Calu3 (cell line): ENCODE data around the gene THAP4. TPM values are rescaled to one million over a fixed set of nuclear protein-coding genes. Genes with fewer than 3 reads are reported as not detected.

Source experiments
- BruUV-seq: library from RNA; stranded (reverse); fragments of 400-500 nt; replicated peaks from 2 replicates; lab custom pipeline; 2021; lab: Mats Ljungman, UMichigan
- CTCF ChIA-PET: fragments of 300-600 bp; sonication (Branson Sonifier 250); formaldehyde crosslinking; loops from one replicate; lab custom pipeline; 2022; ENCODE audit warnings: antibody characterized with exemption; lab: Charles Lee
- DNase-seq: peaks from one replicate; pipeline ENCODE4 v3.0.0; 2022
- H3K27ac Mint-ChIP-seq: one replicate; pipeline ENCODE4 v1.8.0; 2022; ENCODE audit warnings: mixed read lengths; ENCODE audit not compliant: unreplicated experiment
- H3K27me3 Mint-ChIP-seq: one replicate; pipeline ENCODE4 v1.8.0; 2022; ENCODE audit warnings: mixed read lengths; ENCODE audit not compliant: unreplicated experiment
- H3K36me3 Mint-ChIP-seq: one replicate; pipeline ENCODE4 v1.8.0; 2022; ENCODE audit warnings: mild to moderate bottlenecking, moderate library complexity, mixed read lengths; ENCODE audit not compliant: insufficient read depth, unreplicated experiment
- H3K4me1 Mint-ChIP-seq: one replicate; pipeline ENCODE4 v1.8.0; 2022; ENCODE audit warnings: mild to moderate bottlenecking, low read depth, mixed read lengths; ENCODE audit not compliant: unreplicated experiment
- H3K4me3 Mint-ChIP-seq: one replicate; pipeline ENCODE4 v1.8.0; 2022; ENCODE audit warnings: mild to moderate bottlenecking, low read depth, moderate library complexity, mixed read lengths; ENCODE audit not compliant: unreplicated experiment
- H3K9me3 Mint-ChIP-seq: one replicate; pipeline ENCODE4 v1.8.0; 2022; ENCODE audit warnings: low read depth, mixed read lengths; ENCODE audit not compliant: unreplicated experiment
- intact Hi-C: fragments of 100-400 bp; cut with micrococcal nuclease; formaldehyde crosslinking; loops from one replicate; pipeline ENCODE4 v1.10.0; 2022; ENCODE audit not compliant: unreplicated experiment
- total RNA-seq: library from RNA; stranded (reverse); gene quantifications from 2 replicates; pipeline ENCODE4 v1.2.3, GENCODE V29; 2022
- TF ChIP-seq, protein P1 (sequence below): fragments of 200-600 bp; IDR thresholded peaks from one replicate; pipeline ENCODE4 v1.8.0; 2022; ENCODE audit warnings: antibody characterized with exemption; ENCODE audit not compliant: unreplicated experiment

THAP4 gene
- total RNA-seq, 1 experiment from 2014 or later = 57.5 TPM

GRCh38 chr2:241563571-241563980 lies 73.4 kb downstream of the THAP4 start:
- Mint-ChIP-seq H3K27me3 (no peaks in the 10 kb centered on the region), H3K4me3 (no peak overlapping the region), H3K27ac (no peak overlapping the region), H3K36me3 (peaks cover 69% of the 10 kb centered on the region), H3K9me3 (no peaks in the 10 kb centered on the region), H3K4me1 (peaks cover 19% of the 10 kb centered on the region)
- CTCF ChIA-PET = interaction anchor here (1.4 kb wide), 1 partner anchor 28 kb away, joined by 5 read pairs; no protein-coding TSS in a partner anchor
- DNase-seq = no peak
- intact Hi-C loops = no loop called here
- no TSS peak for BruUV-seq
- TF ChIP-seq, protein P1, sequence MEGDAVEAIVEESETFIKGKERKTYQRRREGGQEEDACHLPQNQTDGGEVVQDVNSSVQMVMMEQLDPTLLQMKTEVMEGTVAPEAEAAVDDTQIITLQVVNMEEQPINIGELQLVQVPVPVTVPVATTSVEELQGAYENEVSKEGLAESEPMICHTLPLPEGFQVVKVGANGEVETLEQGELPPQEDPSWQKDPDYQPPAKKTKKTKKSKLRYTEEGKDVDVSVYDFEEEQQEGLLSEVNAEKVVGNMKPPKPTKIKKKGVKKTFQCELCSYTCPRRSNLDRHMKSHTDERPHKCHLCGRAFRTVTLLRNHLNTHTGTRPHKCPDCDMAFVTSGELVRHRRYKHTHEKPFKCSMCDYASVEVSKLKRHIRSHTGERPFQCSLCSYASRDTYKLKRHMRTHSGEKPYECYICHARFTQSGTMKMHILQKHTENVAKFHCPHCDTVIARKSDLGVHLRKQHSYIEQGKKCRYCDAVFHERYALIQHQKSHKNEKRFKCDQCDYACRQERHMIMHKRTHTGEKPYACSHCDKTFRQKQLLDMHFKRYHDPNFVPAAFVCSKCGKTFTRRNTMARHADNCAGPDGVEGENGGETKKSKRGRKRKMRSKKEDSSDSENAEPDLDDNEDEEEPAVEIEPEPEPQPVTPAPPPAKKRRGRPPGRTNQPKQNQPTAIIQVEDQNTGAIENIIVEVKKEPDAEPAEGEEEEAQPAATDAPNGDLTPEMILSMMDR = no peak

DNA sequence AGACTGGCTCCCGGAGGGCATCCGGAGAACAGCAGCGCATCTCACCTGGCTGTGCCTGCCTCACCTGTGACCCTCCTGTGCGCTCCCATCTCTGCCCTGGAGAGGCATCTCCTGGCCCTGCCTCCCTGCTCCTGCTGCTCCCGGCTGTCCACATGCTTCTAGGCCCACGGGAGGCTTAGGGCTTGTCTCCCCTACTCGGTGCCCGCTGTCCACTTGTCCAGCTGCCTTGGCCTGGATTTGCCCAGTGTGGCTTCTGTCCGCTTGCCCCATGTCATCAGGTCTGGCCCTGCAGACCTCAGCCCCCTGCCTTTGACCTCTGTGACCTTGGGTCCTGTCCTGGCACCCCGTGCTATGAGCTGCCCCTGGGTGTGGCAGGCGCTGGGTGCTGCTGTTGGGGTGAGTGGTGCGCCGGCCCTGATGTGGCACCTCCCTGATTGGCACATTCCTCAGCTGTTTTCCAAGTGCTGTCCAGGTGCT lies 73.9 kb downstream of the THAP4 start:
- BruUV-seq = no TSS peak
- no peak overlapping the region for H3K27ac Mint-ChIP-seq
- peaks cover 69% of the 10 kb centered on the region for H3K36me3 Mint-ChIP-seq
- no peak for DNase-seq
- H3K9me3 Mint-ChIP-seq = no peaks in the 10 kb centered on the region
- CTCF ChIA-PET = interaction anchor here (1.4 kb wide), 1 partner anchor 28 kb away, joined by 5 read pairs; no protein-coding TSS in a partner anchor
- TF ChIP-seq, protein P1 = no peak
- no peaks in the 10 kb centered on the region for H3K27me3 Mint-ChIP-seq
- peak overlapping the region; percentile 37 for H3K4me3 Mint-ChIP-seq
- peaks cover 23% of the 10 kb centered on the region for H3K4me1 Mint-ChIP-seq
- intact Hi-C loops = no loop called here

DNA sequence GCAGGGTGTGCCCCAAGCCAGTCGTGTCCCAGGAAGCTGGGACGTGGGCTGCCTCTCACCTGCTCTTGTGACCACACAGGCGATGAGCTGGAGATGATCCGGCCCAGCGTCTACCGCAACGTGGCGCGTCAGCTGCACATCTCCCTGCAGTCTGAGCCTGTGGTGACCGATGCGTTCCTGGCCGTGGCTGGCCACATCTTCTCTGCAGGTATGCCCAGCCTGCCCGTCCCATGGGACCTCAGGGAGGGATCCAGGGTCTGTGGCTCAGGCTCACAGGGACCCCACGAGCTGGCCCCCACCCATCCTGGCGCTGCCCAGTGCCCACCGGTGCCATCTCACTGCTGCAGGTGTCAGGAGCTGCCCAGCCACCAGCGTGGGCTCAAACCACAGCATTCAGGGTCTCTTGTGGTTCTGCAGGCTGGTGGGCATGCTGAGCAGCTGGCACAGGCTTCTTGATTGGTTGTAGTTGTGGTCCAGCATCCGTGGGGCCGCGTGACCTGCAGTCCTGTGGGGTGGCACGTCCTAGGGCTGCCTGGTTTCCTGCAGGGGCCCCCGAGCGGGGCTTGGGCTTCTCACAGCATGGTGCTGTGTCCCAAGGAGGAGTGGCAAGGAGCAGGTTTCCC lies 74.6 kb downstream of the THAP4 start:
- CTCF ChIA-PET = no interaction called here
- intact Hi-C loops = no loop called here
- H3K4me3 Mint-ChIP-seq = peak overlapping the region; percentile 60

DNA sequence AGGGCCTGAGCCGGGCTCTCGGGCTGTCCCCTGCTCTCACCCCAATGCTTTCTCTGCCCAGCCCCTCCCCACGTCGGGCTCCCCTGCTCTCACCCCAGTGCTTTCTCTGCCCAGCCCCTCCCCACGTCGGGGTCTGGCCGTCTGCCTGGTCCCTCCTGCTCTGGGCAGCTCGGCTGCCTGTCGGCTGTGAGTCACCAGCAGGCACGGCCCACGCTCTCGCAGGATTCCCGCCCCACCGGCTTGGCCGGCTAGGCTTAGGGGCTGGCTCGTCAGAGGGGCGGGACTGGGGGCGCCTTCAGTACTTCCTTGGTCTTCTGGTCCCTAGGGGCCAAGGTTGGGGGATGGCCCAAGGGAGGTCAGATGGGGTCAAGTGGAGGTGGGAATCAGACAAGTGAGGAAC lies 75.1 kb downstream of the THAP4 start:
- H3K36me3 Mint-ChIP-seq = peaks cover 64% of the 10 kb centered on the region
- H3K4me1 Mint-ChIP-seq = peaks cover 29% of the 10 kb centered on the region
- CTCF ChIA-PET = no interaction called here
- peak overlapping the region; percentile 60 for H3K4me3 Mint-ChIP-seq
- no peaks in the 10 kb centered on the region for H3K27me3 Mint-ChIP-seq
- intact Hi-C loops = no loop called here
- peak; percentile 84 for DNase-seq
- no TSS peak for BruUV-seq
- TF ChIP-seq, protein P1 = no peak
- no peaks in the 10 kb centered on the region for H3K9me3 Mint-ChIP-seq
- peak overlapping the region; percentile 28 for H3K27ac Mint-ChIP-seq

More for the DNA sequence above, 74.6 kb downstream of the THAP4 start:
- Mint-ChIP-seq H3K4me1 (peaks cover 29% of the 10 kb centered on the region), H3K9me3 (no peaks in the 10 kb centered on the region), H3K27ac (peak overlapping the region; percentile 28), H3K27me3 (no peaks in the 10 kb centered on the region), H3K36me3 (peaks cover 69% of the 10 kb centered on the region)
- TF ChIP-seq, protein P1 = no peak
- no peak for DNase-seq
- no TSS peak for BruUV-seq
